Gastroesophageal sphincter (tissue), 4 donors: ENCODE results near the gene TMEM43. TPM values are rescaled to one million over a fixed set of nuclear protein-coding genes. Genes with fewer than 3 reads are reported as not detected.

ENCODE experiments used
- ATAC-seq: fragments of 150-250 bp; one replicate; pipeline ENCODE4 v1.9.1; 2016; ENCODE audit warnings: mild to moderate bottlenecking, moderate library complexity
- H3K27ac ChIP-seq, 4 donors: fragments of 200-600 bp; sonication (generic) in 3 of 4; 1 replicate in 3 of 4; 2 replicates in 1 of 4; pipeline ENCODE4 v1.5.1; 2016 to 2019
- H3K27me3 ChIP-seq: fragments of 200-600 bp; sonication (generic); one replicate; pipeline ENCODE4 v1.5.1; 2019
- H3K36me3 ChIP-seq, 2 donors: fragments of 200-600 bp; sonication (generic); one replicate each; pipeline ENCODE4 v1.5.1; 2019; ENCODE audit warnings: control low read depth in 1 of 2
- H3K4me1 ChIP-seq, 3 donors: fragments of 200-600 bp; sonication (generic); 1 replicate in 2 of 3; 2 replicates in 1 of 3; pipeline ENCODE4 v1.5.1; 2016 to 2019; ENCODE audit warnings: control low read depth in 2 of 3
- H3K4me3 ChIP-seq, 2 donors: fragments of 200-600 bp; sonication (generic); one replicate each; pipeline ENCODE4 v1.5.1; 2019; ENCODE audit warnings: mild to moderate bottlenecking in 1 of 2, moderate library complexity in 1 of 2
- H3K9me3 ChIP-seq, 3 donors: fragments of 200-600 bp; sonication (generic); one replicate each; pipeline ENCODE4 v1.5.1; 2017 to 2019; ENCODE audit warnings: control low read depth in 2 of 3
- CTCF ChIP-seq, 4 experiments: fragments of 200-600 bp in 2 of 4; fragments of 450-650 bp in 2 of 4; sonication (generic) in 1 of 4; IDR thresholded peaks; one replicate each; pipeline ENCODE4 v1.5.1; 2017 to 2019; ENCODE audit warnings: antibody characterized with exemption in 4 of 4, mild to moderate bottlenecking in 2 of 4, moderate library complexity in 2 of 4
- EP300 ChIP-seq: sonication (generic); formaldehyde crosslinking; IDR thresholded peaks from one replicate; pipeline ENCODE4 v1.6.1; 2017; ENCODE audit warnings: antibody characterized with exemption, mild to moderate bottlenecking
- POLR2A ChIP-seq, 2 donors: fragments of 450-650 bp; IDR thresholded peaks; one replicate each; pipeline ENCODE4 v1.6.1; 2017; ENCODE audit warnings: antibody characterized with exemption in 2 of 2, mild to moderate bottlenecking in 2 of 2, moderate library complexity in 1 of 2
- POLR2AphosphoS5 ChIP-seq: sonication (generic); formaldehyde crosslinking; IDR thresholded peaks from one replicate; pipeline ENCODE4 v1.6.1; 2017; ENCODE audit warnings: antibody characterized with exemption
- WGBS, 2 donors: methylation state at CpG; one replicate each; pipeline ENCODE4 v1.1.5; 2018; ENCODE audit warnings: low coverage in 1 of 2; 5-methylcytosine and 5-hydroxymethylcytosine counted together
- total RNA-seq, 4 donors: library from RNA; depleted of rRNA; stranded (reverse); fragments of >200 nt; gene quantifications; one replicate each; pipeline ENCODE4 v1.1.0, GENCODE V29; 2016

Gene TMEM43
- total RNA-seq, 4 donors from 2014 or later, result 115 to 227 (median 183) TPM

GRCh38 chr3:14152963-14153355 is 28.1 kb downstream of the TMEM43 start:
- whole genome bisulfite sequencing, 2 donors, result 78 to 80% methylated on average over 1 to 4 of the region's 4 CpGs
- H3K27me3 ChIP-seq, result no peaks in the 10 kb centered on the region
- H3K27ac ChIP-seq, result no peak overlapping the region
- no peak for TF ChIP-seq EP300
- TF ChIP-seq CTCF (IDR thresholded peaks at IDR 0.05), result no peak
- no peak for TF ChIP-seq POLR2AphosphoS5
- TF ChIP-seq POLR2A (IDR thresholded peaks at IDR 0.05), result no peak
- no peaks in the 10 kb centered on the region for H3K9me3 ChIP-seq
- peaks cover 0 to 97% of the 10 kb centered on the region in 2 donors for H3K36me3 ChIP-seq
- ATAC-seq, result no peak
- peaks cover 0 to 6% (median 2%) of the 10 kb centered on the region in 3 donors for H3K4me1 ChIP-seq
- H3K4me3 ChIP-seq, result no peak overlapping the region

- 87 to 100% methylated on average over 1 to 6 of the region's 6 CpGs for WGBS, 2 donors
- Histone ChIP-seq H3K4me1 (no peaks in the 10 kb centered on the region), H3K27me3 (no peaks in the 10 kb centered on the region), H3K9me3 (no peaks in the 10 kb centered on the region), H3K36me3 (peaks cover 0 to 97% of the 10 kb centered on the region in 2 donors), H3K4me3 (no peak overlapping the region), H3K27ac (no peak overlapping the region)
- TF ChIP-seq CTCF (IDR thresholded peaks at IDR 0.05) (no peak), POLR2A (IDR thresholded peaks at IDR 0.05) (no peak), POLR2AphosphoS5 (no peak), EP300 (no peak)
- ATAC-seq, result no peak
Observed at GRCh38 chr3:14153663-14154062, 28.8 kb downstream of the TMEM43 start.

- no peak for ATAC-seq
- TF ChIP-seq POLR2A (IDR thresholded peaks at IDR 0.05) (no peak), CTCF (IDR thresholded peaks at IDR 0.05) (no peak)
- H3K9me3 ChIP-seq, result no peaks in the 10 kb centered on the region
- no peak overlapping the region for H3K27ac ChIP-seq
- 72 to 83% methylated on average over 5 of the region's 5 CpGs for WGBS, 2 donors
- no peaks in the 10 kb centered on the region for H3K27me3 ChIP-seq
- no peak overlapping the region for H3K4me3 ChIP-seq
- H3K4me1 ChIP-seq, result no peaks in the 10 kb centered on the region
- peaks cover 4 to 97% of the 10 kb centered on the region in 2 donors for H3K36me3 ChIP-seq
Observed at GRCh38 chr3:14154276-14154675, 29.4 kb downstream of the TMEM43 start.

GRCh38 chr3:14154895-14155440 is 30.1 kb downstream of the TMEM43 start:
- no peak for TF ChIP-seq POLR2AphosphoS5
- no peak for TF ChIP-seq CTCF (IDR thresholded peaks at IDR 0.05)
- TF ChIP-seq EP300, result no peak
- no peak for TF ChIP-seq POLR2A (IDR thresholded peaks at IDR 0.05)
- ATAC-seq, result no peak
- no peaks in the 10 kb centered on the region for H3K27me3 ChIP-seq
- H3K27ac ChIP-seq, result no peak overlapping the region
- H3K36me3 ChIP-seq, result peaks cover 9 to 100% of the 10 kb centered on the region in 2 donors
- WGBS, 2 donors, result 86 to 91% methylated on average over 4 to 7 of the region's 7 CpGs
- no peaks in the 10 kb centered on the region for H3K9me3 ChIP-seq
- H3K4me3 ChIP-seq, result no peak overlapping the region
- H3K4me1 ChIP-seq, result no peaks in the 10 kb centered on the region

GRCh38 chr3:14156201-14156600 is 31.3 kb downstream of the TMEM43 start:
- ATAC-seq, result no peak
- Histone ChIP-seq H3K36me3 (peaks cover 9 to 100% of the 10 kb centered on the region in 2 donors), H3K27me3 (no peaks in the 10 kb centered on the region), H3K4me1 (no peaks in the 10 kb centered on the region), H3K27ac (no peak overlapping the region), H3K4me3 (no peak overlapping the region), H3K9me3 (peaks cover 0 to 6% (median 0%) of the 10 kb centered on the region in 3 donors)
- 90% methylated on average over 7 of the region's 7 CpGs; no CpG with 5 or more reads in 1 of the 2 donors for WGBS, 2 donors
- no peak for TF ChIP-seq EP300
